PC-3 (cell line): Measurements from ENCODE around the gene ZNF830. TPM values are rescaled to one million over a fixed set of nuclear protein-coding genes. Genes with fewer than 3 reads are reported as not detected.

Experiments
- ATAC-seq: fragments of 200-7000 bp; cut with Tn5 transposase; 2 replicates; pipeline ENCODE4 v1.9.1; 2020; ENCODE audit warnings: mild to moderate bottlenecking, moderate library complexity
- BruUV-seq: library from RNA; stranded (reverse); fragments of 400-500 nt; replicated peaks from 2 replicates; lab custom pipeline; 2021; lab: Mats Ljungman, UMichigan
- CTCF ChIA-PET: fragments of 300-600 bp; sonication (Branson Sonifier 250); formaldehyde crosslinking; loops from one replicate; lab custom pipeline; 2022; ENCODE audit warnings: antibody characterized with exemption; lab: Charles Lee
- POLR2A ChIA-PET: fragments of 300-600 bp; sonication (Branson Sonifier 250); formaldehyde crosslinking; loops from one replicate; lab custom pipeline; 2022; ENCODE audit warnings: antibody characterized with exemption; ENCODE audit not compliant: unreplicated experiment; lab: Charles Lee
- DNase-seq: peaks from one replicate; pipeline ENCODE4 v3.0.0-alpha.2; 2015
- H2AFZ ChIP-seq: fragments of 300-600 bp; sonication (generic); 2 replicates; pipeline ENCODE4 v1.6.0; 2016; ENCODE audit warnings: antibody characterized with exemption, low read length
- H3F3A ChIP-seq: fragments of 300-600 bp; sonication (generic); one replicate; pipeline ENCODE4 v1.6.0; 2017; ENCODE audit warnings: antibody characterized with exemption, low read length, control low read depth, mild to moderate bottlenecking; ENCODE audit not compliant: unreplicated experiment
- H3K27ac ChIP-seq: fragments of 300-600 bp; sonication (generic); 2 replicates; pipeline ENCODE4 v1.5.1; 2016; ENCODE audit warnings: mild to moderate bottlenecking, low read length
- H3K27me3 ChIP-seq: fragments of 300-600 bp; sonication (generic); 2 replicates; pipeline ENCODE4 v1.6.1; 2016; ENCODE audit warnings: low read length, mixed read lengths
- H3K36me3 ChIP-seq: fragments of 300-600 bp; sonication (generic); 2 replicates; pipeline ENCODE4 v1.6.1; 2016; ENCODE audit warnings: low read depth, mixed run types, low read length, mixed read lengths
- H3K4me1 ChIP-seq: fragments of 300-600 bp; sonication (generic); 2 replicates; pipeline ENCODE4 v1.5.1; 2016; ENCODE audit warnings: low read length; ENCODE audit not compliant: insufficient read depth
- H3K4me2 ChIP-seq: fragments of 300-600 bp; sonication (generic); 2 replicates; pipeline ENCODE4 v1.6.0; 2016; ENCODE audit warnings: low read length
- H3K4me3 ChIP-seq: fragments of 300-600 bp; sonication (generic); 2 replicates; pipeline ENCODE4 v1.5.1; 2016; ENCODE audit warnings: mild to moderate bottlenecking, low read length, mixed read lengths
- H3K79me2 ChIP-seq: fragments of 300-600 bp; sonication (generic); 2 replicates; pipeline ENCODE4 v1.6.1; 2017; ENCODE audit warnings: low read length, mixed read lengths
- H3K9ac ChIP-seq: fragments of 300-600 bp; sonication (generic); 2 replicates; pipeline ENCODE4 v1.6.0; 2016; ENCODE audit warnings: mild to moderate bottlenecking, low read length
- H3K9me2 ChIP-seq: fragments of 300-600 bp; sonication (generic); replicated peaks from 2 replicates; pipeline ENCODE4 v1.6.1; 2016; ENCODE audit warnings: mixed run types, low read length, mixed read lengths
- H3K9me3 ChIP-seq: fragments of 300-600 bp; sonication (generic); 2 replicates; pipeline ENCODE4 v1.6.1; 2016; ENCODE audit warnings: low read length, mixed read lengths
- H4K20me1 ChIP-seq: fragments of 300-600 bp; sonication (generic); 2 replicates; pipeline ENCODE4 v1.6.1; 2016; ENCODE audit warnings: low read length, mixed read lengths
- EZH2 ChIP-seq: fragments of 300-600 bp; sonication (generic); IDR thresholded peaks from one replicate; pipeline ENCODE4 v1.6.1; 2017; ENCODE audit warnings: antibody characterized with exemption, mild to moderate bottlenecking, low read length; ENCODE audit not compliant: unreplicated experiment
- EZH2phosphoT487 ChIP-seq: fragments of 300-600 bp; sonication (generic); IDR thresholded peaks from 2 replicates; pipeline ENCODE4 v1.6.1; 2018; ENCODE audit warnings: mild to moderate bottlenecking, antibody characterized with exemption, low read length, borderline replicate concordance
- intact Hi-C: fragments of 100-400 bp; cut with micrococcal nuclease; formaldehyde crosslinking; loops from 2 replicates; pipeline ENCODE4 v1.9.0; 2023
- total RNA-seq: library from RNA; depleted of rRNA; stranded (reverse); fragments of >200 nt; gene quantifications from 2 replicates; pipeline ENCODE4 v1.2.3, GENCODE V29; 2014
- TF ChIP-seq, protein P1 (sequence below): fragments of 300-600 bp; sonication (generic); conservative IDR thresholded peaks from 2 replicates; pipeline ENCODE4 v1.5.1; 2017; ENCODE audit warnings: antibody characterized with exemption, low read depth, mild to moderate bottlenecking, low read length

ZNF830 gene
- total RNA-seq, 1 experiment from 2014 or later, result 5.0 TPM

DNA sequence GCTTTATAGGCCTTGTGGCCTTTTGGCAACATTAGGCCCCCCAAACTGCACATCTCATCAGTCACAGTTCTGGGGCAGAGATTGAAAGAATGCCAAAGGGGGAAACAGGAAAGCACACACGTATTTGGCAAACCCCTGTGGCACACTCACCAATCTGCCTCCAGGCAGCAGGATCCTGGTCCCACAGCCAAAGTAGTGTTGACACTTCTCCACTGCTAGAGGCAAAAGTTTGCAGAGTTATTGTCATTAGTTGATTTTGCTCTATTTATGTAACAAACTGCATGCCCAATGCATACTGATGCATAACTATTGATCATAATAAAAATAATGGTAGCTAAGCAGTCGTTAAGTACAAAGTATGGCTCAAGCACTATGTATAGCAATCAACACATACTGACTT lies 45.2 kb upstream of the ZNF830 start:
- Histone ChIP-seq H2AFZ (no peak overlapping the region), H4K20me1 (no peaks in the 10 kb centered on the region), H3K27ac (no peak overlapping the region), H3K36me3 (no peaks in the 10 kb centered on the region), H3K9ac (no peak overlapping the region), H3K4me2 (no peak overlapping the region), H3F3A (no peaks in the 10 kb centered on the region), H3K9me3 (no peaks in the 10 kb centered on the region), H3K27me3 (no peaks in the 10 kb centered on the region), H3K9me2 (no peaks in the 10 kb centered on the region), H3K79me2 (no peaks in the 10 kb centered on the region), H3K4me1 (no peaks in the 10 kb centered on the region), H3K4me3 (no peak overlapping the region)
- BruUV-seq, result no TSS peak
- ChIA-PET POLR2A (no interaction called here), CTCF (no interaction called here)
- intact Hi-C loops, result no loop called here
- DNase-seq (no peak), ATAC-seq (no peak)
- TF ChIP-seq, protein P1, sequence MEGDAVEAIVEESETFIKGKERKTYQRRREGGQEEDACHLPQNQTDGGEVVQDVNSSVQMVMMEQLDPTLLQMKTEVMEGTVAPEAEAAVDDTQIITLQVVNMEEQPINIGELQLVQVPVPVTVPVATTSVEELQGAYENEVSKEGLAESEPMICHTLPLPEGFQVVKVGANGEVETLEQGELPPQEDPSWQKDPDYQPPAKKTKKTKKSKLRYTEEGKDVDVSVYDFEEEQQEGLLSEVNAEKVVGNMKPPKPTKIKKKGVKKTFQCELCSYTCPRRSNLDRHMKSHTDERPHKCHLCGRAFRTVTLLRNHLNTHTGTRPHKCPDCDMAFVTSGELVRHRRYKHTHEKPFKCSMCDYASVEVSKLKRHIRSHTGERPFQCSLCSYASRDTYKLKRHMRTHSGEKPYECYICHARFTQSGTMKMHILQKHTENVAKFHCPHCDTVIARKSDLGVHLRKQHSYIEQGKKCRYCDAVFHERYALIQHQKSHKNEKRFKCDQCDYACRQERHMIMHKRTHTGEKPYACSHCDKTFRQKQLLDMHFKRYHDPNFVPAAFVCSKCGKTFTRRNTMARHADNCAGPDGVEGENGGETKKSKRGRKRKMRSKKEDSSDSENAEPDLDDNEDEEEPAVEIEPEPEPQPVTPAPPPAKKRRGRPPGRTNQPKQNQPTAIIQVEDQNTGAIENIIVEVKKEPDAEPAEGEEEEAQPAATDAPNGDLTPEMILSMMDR, result no peak
- TF ChIP-seq EZH2phosphoT487 (no peak), EZH2 (no peak)

DNA sequence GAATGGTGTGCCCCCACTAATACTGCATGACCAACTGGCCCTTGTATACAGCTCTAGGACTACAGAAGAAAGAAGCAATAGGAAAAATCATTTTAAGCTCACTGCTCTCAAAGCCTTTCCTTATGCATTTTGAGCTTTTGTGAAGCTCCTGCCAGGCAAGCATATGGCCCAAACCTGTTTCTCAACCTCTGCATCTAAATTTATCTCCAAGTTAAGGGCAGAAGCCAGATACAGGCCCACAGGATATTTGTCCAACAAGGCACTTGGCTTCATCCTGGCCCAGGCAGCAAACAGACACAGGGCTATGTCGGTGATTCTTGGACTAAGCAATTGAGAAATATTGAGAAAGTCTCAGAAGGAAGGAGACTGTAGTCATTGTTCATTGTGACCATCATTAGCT lies 44.0 kb upstream of the ZNF830 start:
- CTCF ChIA-PET, result no interaction called here
- H3K9me3 ChIP-seq, result no peaks in the 10 kb centered on the region
- intact Hi-C loops, result no loop called here
- H3K9me2 ChIP-seq, result no peaks in the 10 kb centered on the region
- DNase-seq, result no peak
- BruUV-seq, result no TSS peak
- no peak overlapping the region for H3K27ac ChIP-seq
- POLR2A ChIA-PET, result no interaction called here
- H4K20me1 ChIP-seq, result no peaks in the 10 kb centered on the region
- TF ChIP-seq EZH2phosphoT487, result no peak
- H2AFZ ChIP-seq, result no peak overlapping the region
- no peak for ATAC-seq
- H3K36me3 ChIP-seq, result no peaks in the 10 kb centered on the region
- H3K79me2 ChIP-seq, result no peaks in the 10 kb centered on the region
- no peak overlapping the region for H3K4me2 ChIP-seq
- H3K4me3 ChIP-seq, result no peak overlapping the region
- no peaks in the 10 kb centered on the region for H3F3A ChIP-seq
- H3K4me1 ChIP-seq, result no peaks in the 10 kb centered on the region
- H3K9ac ChIP-seq, result no peak overlapping the region
- H3K27me3 ChIP-seq, result no peaks in the 10 kb centered on the region

DNA sequence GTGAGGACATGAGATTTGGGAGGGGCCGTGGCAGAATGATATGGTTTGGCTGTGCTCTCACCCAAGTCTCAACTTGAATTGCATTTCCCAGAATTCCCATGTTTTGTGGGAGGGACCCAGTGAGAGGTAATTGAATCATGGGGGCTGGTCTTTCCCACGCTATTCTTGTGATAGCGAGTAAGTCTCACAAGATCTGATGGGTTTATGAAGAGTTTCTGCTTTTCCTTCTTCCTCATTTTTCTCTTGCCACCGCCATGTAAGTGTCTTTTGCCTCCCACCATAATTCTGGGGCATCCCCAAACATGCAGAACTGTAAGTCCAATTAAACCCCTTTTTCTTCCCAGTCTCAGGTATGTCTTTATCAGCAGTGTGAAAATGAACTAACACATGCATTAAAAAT lies 40.7 kb upstream of the ZNF830 start:
- H3K36me3 ChIP-seq, result no peaks in the 10 kb centered on the region
- TF ChIP-seq EZH2 (no peak), EZH2phosphoT487 (no peak)
- POLR2A ChIA-PET, result no interaction called here
- H2AFZ ChIP-seq, result no peak overlapping the region
- H3K9me3 ChIP-seq, result no peaks in the 10 kb centered on the region
- DNase-seq (no peak), ATAC-seq (no peak)
- no peaks in the 10 kb centered on the region for H3K9me2 ChIP-seq
- CTCF ChIA-PET, result no interaction called here
- H3K4me2 ChIP-seq, result no peak overlapping the region
- H3K9ac ChIP-seq, result no peak overlapping the region
- BruUV-seq, result no TSS peak
- H3K4me3 ChIP-seq, result no peak overlapping the region
- intact Hi-C loops, result no loop called here
- no peaks in the 10 kb centered on the region for H4K20me1 ChIP-seq
- H3K27ac ChIP-seq, result no peak overlapping the region
- H3K79me2 ChIP-seq, result no peaks in the 10 kb centered on the region
- no peaks in the 10 kb centered on the region for H3K27me3 ChIP-seq
- H3F3A ChIP-seq, result no peaks in the 10 kb centered on the region
- H3K4me1 ChIP-seq, result no peaks in the 10 kb centered on the region

DNA sequence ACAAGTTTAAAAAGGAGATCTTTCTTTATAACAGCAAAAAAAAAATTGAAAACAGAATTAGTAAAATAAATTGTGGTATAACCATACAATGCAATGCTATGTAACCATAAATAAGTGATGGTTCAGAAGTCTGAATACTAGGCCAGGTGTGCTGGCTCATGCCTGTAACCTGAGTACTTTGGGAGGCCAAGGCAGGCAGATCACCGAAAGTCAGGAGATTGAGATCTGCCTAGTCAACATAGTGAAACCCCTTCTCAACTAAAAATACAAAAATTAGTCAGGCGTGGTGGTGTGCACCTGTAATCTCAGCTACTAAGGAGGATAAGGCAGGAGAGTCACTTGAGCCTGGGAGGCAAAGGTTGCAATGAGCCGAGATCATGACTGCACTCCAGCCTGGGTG lies 34.7 kb upstream of the ZNF830 start:
- Histone ChIP-seq H3K4me2 (no peak overlapping the region), H3K27me3 (no peaks in the 10 kb centered on the region), H3F3A (no peaks in the 10 kb centered on the region), H4K20me1 (no peaks in the 10 kb centered on the region), H2AFZ (no peak overlapping the region), H3K4me3 (no peak overlapping the region), H3K4me1 (no peaks in the 10 kb centered on the region), H3K9me2 (no peaks in the 10 kb centered on the region), H3K79me2 (no peaks in the 10 kb centered on the region), H3K36me3 (no peaks in the 10 kb centered on the region), H3K27ac (no peak overlapping the region), H3K9me3 (no peaks in the 10 kb centered on the region), H3K9ac (no peak overlapping the region)
- ChIA-PET CTCF (no interaction called here), POLR2A (no interaction called here)
- ATAC-seq (no peak), DNase-seq (no peak)
- no TSS peak for BruUV-seq
- TF ChIP-seq, protein P1, result no peak
- intact Hi-C loops, result no loop called here
